ENCODE results near the gene PITPNC1. TPM values are rescaled to one million over a fixed set of nuclear protein-coding genes. Genes with fewer than 3 reads are reported as not detected.
"Not testable (repeated sequence)": the region's sequence is repeated elsewhere in the genome, so short reads cannot be mapped to it uniquely, and the experiment has no call there.

Gene PITPNC1
- total RNA-seq, 1 donor from 2014 or later = 15.1 TPM

- no peak for DNase-seq (ENCODE audit: low read depth in 2 of 2)
Measured at GRCh38 chr17:67619555-67619954, 242.5 kb downstream of the PITPNC1 start.

- no peak for DNase-seq (ENCODE audit: low read depth in 2 of 2)
Measured at GRCh38 chr17:67620088-67620487, 243.0 kb downstream of the PITPNC1 start.

- no peak for DNase-seq (ENCODE audit: low read depth in 2 of 2)
Measured at GRCh38 chr17:67620636-67621035, 243.6 kb downstream of the PITPNC1 start.

GRCh38 chr17:67623767-67624166, 246.7 kb downstream of the PITPNC1 start:
- DNase-seq (ENCODE audit: low read depth in 2 of 2) = no peak

GRCh38 chr17:67624886-67625656, 248.0 kb downstream of the PITPNC1 start:
- no peak for DNase-seq (ENCODE audit: low read depth in 2 of 2)

GRCh38 chr17:67625971-67626370, 248.9 kb downstream of the PITPNC1 start:
- DNase-seq (ENCODE audit: low read depth in 2 of 2) = no peak

- peak in 1 of 2 donors; percentile 7 for DNase-seq (ENCODE audit: low read depth in 2 of 2)
Measured at GRCh38 chr17:67628580-67629013, 251.5 kb downstream of the PITPNC1 start.

- peak in 1 of 2 donors; percentile 47 for DNase-seq (ENCODE audit: low read depth in 2 of 2)
Measured at GRCh38 chr17:67629971-67630320, 252.9 kb downstream of the PITPNC1 start.

- not testable (repeated sequence) for DNase-seq (ENCODE audit: low read depth in 2 of 2)
Measured at GRCh38 chr17:67630836-67631235, 253.8 kb downstream of the PITPNC1 start.

GRCh38 chr17:67632141-67632540, 255.1 kb downstream of the PITPNC1 start:
- DNase-seq (ENCODE audit: low read depth in 2 of 2) = no peak

- DNase-seq (ENCODE audit: low read depth in 2 of 2) = peak in 1 of 2 donors; percentile 82
Measured at GRCh38 chr17:67633751-67634211, 256.7 kb downstream of the PITPNC1 start.

- DNase-seq (ENCODE audit: low read depth in 2 of 2) = no peak
Measured at GRCh38 chr17:67635681-67636080, 258.6 kb downstream of the PITPNC1 start.

- no peak for DNase-seq (ENCODE audit: low read depth in 2 of 2)
Measured at GRCh38 chr17:67636312-67636711, 259.2 kb downstream of the PITPNC1 start.

- no peak for DNase-seq (ENCODE audit: low read depth in 2 of 2)
Measured at GRCh38 chr17:67636834-67637520, 259.9 kb downstream of the PITPNC1 start.

GRCh38 chr17:67637901-67638641, 261.0 kb downstream of the PITPNC1 start:
- DNase-seq (ENCODE audit: low read depth in 2 of 2) = no peak

GRCh38 chr17:67638871-67639270, 261.8 kb downstream of the PITPNC1 start:
- DNase-seq (ENCODE audit: low read depth in 2 of 2) = no peak

- no peak for DNase-seq (ENCODE audit: low read depth in 2 of 2)
Measured at GRCh38 chr17:67639555-67639954, 262.5 kb downstream of the PITPNC1 start.

- no peak for DNase-seq (ENCODE audit: low read depth in 2 of 2)
Measured at GRCh38 chr17:67639979-67640378, 262.9 kb downstream of the PITPNC1 start.

- no peak for DNase-seq (ENCODE audit: low read depth in 2 of 2)
Measured at GRCh38 chr17:67642488-67642887, 265.4 kb downstream of the PITPNC1 start.

- no peak for DNase-seq (ENCODE audit: low read depth in 2 of 2)
Measured at GRCh38 chr17:67644061-67644460, 267.0 kb downstream of the PITPNC1 start.

- not testable (repeated sequence) for DNase-seq (ENCODE audit: low read depth in 2 of 2)
Measured at GRCh38 chr17:67645195-67645594, 268.1 kb downstream of the PITPNC1 start.

GRCh38 chr17:67646472-67646871, 269.4 kb downstream of the PITPNC1 start:
- no peak for DNase-seq (ENCODE audit: low read depth in 2 of 2)

All from dermis microvascular lymphatic vessel endothelial cell (primary cell).